BJ (cell line): ENCODE measurements around the gene WFIKKN1. TPM values are rescaled to one million over a fixed set of nuclear protein-coding genes. Genes with fewer than 3 reads are reported as not detected.

Source experiments
- CTCF ChIA-PET: fragments of 350-600 bp; formaldehyde crosslinking; extraction: SDS; loops from one replicate; lab custom pipeline; 2021; ENCODE audit warnings: antibody characterized with exemption, inconsistent platforms; lab: Yijun Ruan, JAX
- POLR2A ChIA-PET: fragments of 300-600 bp; sonication (Branson Sonifier 250); formaldehyde crosslinking; extraction: SDS; loops from one replicate; lab custom pipeline; 2021; ENCODE audit warnings: antibody characterized with exemption; lab: Charles Lee
- DNase-seq: peaks from one replicate; pipeline ENCODE4 v3.0.0-alpha.2; 2011; ENCODE audit warnings: low read depth
- H3K27me3 ChIP-seq: 2 replicates; pipeline ENCODE4 v1.6.0; 2011; ENCODE audit warnings: low read length; ENCODE audit not compliant: control insufficient read depth, insufficient read depth
- H3K36me3 ChIP-seq: 2 replicates; pipeline ENCODE4 v1.5.1; 2011; ENCODE audit warnings: low read length; ENCODE audit not compliant: control insufficient read depth, insufficient read depth
- H3K4me3 ChIP-seq: 2 replicates; pipeline ENCODE4 v1.5.1; 2011; ENCODE audit warnings: low read depth, mild to moderate bottlenecking, control low read depth, low read length
- CTCF ChIP-seq: IDR thresholded peaks from 2 replicates; pipeline ENCODE4 v1.5.1; 2011; ENCODE audit warnings: low read depth, mild to moderate bottlenecking, control low read depth, inconsistent platforms, low read length, moderate library complexity; ENCODE audit not compliant: insufficient read depth
- polyA plus RNA-seq: library from polyadenylated mRNA; depleted of rRNA; stranded (reverse); fragments of >200 nt; gene quantifications from 2 replicates; pipeline ENCODE4 v1.2.3, GENCODE V29; 2011

WFIKKN1 gene
- polyA plus RNA-seq, 1 experiment = not detected

GRCh38 chr16:588889-589657 is 41.7 kb upstream of the WFIKKN1 start:
- Histone ChIP-seq H3K27me3 (no peaks in the 10 kb centered on the region), H3K36me3 (peaks cover 2% of the 10 kb centered on the region; the same call in 1 of the 2 replicates), H3K4me3 (peak overlapping the region; percentile 91)
- no peak for TF ChIP-seq CTCF
- ChIA-PET POLR2A (no interaction called here), CTCF (interaction anchor here (1.1 to 1.5 kb wide), 2 partner anchors 42 to 47 kb away, joined by 3 to 5 read pairs; partner anchors contain the start of gene METTL26)
- peak; percentile 51 for DNase-seq

GRCh38 chr16:589658-590187 is 41.1 kb upstream of the WFIKKN1 start, which contains the start of gene RAB40C:
Gene RAB40C, plus strand, starts transcription at chr16:590066. Its CDS starts 226 bp downstream, at chr16:590292.
- CTCF ChIA-PET = interaction anchor here (1.0 kb wide), 1 partner anchor 15 kb away, joined by 4 read pairs; no protein-coding TSS in a partner anchor
- POLR2A ChIA-PET = no interaction called here

GRCh38 chr16:590188-590814 is 40.5 kb upstream of the WFIKKN1 start:
- peak overlapping the region; percentile 94 for H3K4me3 ChIP-seq
- ChIA-PET CTCF (interaction anchor here (1.0 kb wide), 1 partner anchor 15 kb away, joined by 4 read pairs; no protein-coding TSS in a partner anchor), POLR2A (no interaction called here)
- H3K36me3 ChIP-seq = peaks cover 4% of the 10 kb centered on the region; the same call in 1 of the 2 replicates
- no peaks in the 10 kb centered on the region for H3K27me3 ChIP-seq
- no peak for TF ChIP-seq CTCF
- DNase-seq = no peak

More at GRCh38 chr16:589658-590187, 41.1 kb upstream of the WFIKKN1 start, which contains the start of gene RAB40C:
- H3K27me3 ChIP-seq = no peaks in the 10 kb centered on the region
- peak; percentile 68 for DNase-seq
- H3K36me3 ChIP-seq = peaks cover 4% of the 10 kb centered on the region; the same call in 1 of the 2 replicates
- H3K4me3 ChIP-seq = peak within 1 kb of the TSS; percentile 94
- TF ChIP-seq CTCF = peak; percentile 33

- CTCF ChIA-PET = interaction anchor here (1.0 kb wide), 1 partner anchor 14 kb away, joined by 4 read pairs; no protein-coding TSS in a partner anchor
- no peak for DNase-seq
- H3K4me3 ChIP-seq = peak overlapping the region; percentile 94
- POLR2A ChIA-PET = no interaction called here
- H3K27me3 ChIP-seq = no peaks in the 10 kb centered on the region
- TF ChIP-seq CTCF = no peak
- H3K36me3 ChIP-seq = peaks cover 4% of the 10 kb centered on the region; the same call in 1 of the 2 replicates
Observed at GRCh38 chr16:590815-591200, 40.0 kb upstream of the WFIKKN1 start.
